ENCODE data around the gene C2.
A peak's percentile ranks its signal among the peaks of the same experiment; 100 is the strongest.
"Not testable (repeated sequence)": the region's sequence is repeated elsewhere in the genome, so short reads cannot be mapped to it uniquely, and the experiment has no call there.

Gene C2

DNA sequence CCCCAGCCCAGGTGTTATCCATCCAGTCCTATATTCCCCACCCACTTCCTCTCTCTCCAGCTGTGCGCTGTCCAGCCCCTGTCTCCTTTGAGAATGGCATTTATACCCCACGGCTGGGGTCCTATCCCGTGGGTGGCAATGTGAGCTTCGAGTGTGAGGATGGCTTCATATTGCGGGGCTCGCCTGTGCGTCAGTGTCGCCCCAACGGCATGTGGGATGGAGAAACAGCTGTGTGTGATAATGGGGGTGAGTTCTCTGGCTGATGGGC lies 1.1 kb downstream of the C2 start:
- no peak for DNase-seq

DNA sequence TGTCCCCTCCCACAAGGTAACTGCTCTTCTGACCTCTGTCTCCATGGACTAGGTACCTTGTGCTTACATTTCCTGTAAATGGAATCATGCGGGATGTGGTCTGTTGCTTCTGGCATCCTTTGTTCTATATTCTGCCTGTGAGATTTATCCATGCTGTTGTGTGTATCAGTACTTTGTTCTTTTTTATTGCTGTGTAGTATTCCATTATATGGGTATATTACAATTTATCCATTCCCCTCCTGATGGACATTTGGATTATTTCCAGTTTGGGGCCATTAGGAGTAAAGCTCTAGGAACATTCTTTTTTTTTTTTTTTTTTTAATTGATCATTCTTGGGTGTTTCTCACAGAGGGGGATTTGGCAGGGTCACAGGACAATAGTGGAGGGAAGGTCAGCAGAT lies 3.4 kb downstream of the C2 start:
- no peak for DNase-seq

DNA sequence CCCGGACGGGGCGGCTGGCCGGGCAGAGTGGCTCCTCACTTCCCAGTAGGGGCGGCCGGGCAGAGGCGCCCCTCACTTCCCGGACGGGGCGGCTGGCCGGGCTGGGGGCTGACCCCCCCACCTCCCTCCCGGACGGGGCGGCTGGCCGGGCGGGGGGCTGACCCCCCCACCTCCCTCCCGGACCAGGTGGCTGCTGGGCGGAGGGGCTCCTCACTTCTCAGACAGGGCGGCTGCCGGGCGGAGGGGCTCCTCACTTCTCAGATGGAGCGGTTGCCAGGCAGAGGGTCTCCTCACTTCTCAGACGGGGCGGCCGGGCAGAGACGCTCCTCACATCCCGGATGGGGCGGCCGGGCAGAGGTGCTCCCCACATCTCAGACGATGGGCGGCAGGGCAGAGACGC lies 4.6 kb downstream of the C2 start:
- DNase-seq: not testable (repeated sequence)

DNA sequence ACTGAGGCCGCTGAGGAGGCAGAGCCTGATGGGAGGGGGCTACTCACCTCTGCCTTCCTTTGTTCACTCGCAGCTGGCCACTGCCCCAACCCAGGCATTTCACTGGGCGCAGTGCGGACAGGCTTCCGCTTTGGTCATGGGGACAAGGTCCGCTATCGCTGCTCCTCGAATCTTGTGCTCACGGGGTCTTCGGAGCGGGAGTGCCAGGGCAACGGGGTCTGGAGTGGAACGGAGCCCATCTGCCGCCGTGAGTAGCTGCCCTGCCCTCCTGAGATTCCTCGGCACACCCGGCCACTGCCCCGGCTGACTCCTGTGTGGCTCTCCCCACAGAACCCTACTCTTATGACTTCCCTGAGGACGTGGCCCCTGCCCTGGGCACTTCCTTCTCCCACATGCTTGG lies 6.0 kb downstream of the C2 start:
- DNase-seq: no peak

DNA sequence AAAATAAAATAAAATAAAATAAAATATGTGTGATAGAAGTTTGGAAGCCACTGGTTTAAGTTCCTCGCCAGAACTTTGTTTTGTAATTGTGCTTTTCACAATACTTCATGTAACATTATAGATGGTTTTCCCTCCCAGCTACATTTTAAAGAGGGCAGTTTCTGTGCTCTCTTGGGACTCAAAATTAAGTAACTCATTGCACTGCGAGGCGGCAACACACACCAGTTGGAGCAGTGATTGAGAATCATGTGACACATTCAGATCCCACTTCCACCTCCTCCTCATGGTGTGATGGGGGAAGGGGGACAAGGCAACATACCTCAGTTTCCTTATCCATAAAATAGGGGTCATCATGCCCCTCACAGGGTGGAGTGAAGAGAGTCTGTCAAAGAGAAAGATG lies 7.5 kb downstream of the C2 start:
- no peak for DNase-seq

DNA sequence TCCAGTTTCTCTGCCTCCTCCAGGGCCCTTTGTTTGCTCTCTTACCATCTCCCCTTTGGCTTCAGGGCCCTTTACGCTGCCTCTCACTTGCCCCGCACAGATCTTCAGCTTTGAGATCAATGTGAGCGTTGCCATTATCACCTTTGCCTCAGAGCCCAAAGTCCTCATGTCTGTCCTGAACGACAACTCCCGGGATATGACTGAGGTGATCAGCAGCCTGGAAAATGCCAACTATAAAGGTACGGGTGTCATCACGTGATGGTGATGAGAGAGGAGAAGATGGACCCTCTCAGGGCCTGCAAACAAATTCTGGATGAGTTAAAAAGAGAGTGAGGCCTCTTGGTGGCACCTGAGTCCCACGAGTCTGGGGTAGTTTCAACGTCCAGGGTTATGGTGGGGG lies 8.3 kb downstream of the C2 start:
- DNase-seq: no peak

DNA sequence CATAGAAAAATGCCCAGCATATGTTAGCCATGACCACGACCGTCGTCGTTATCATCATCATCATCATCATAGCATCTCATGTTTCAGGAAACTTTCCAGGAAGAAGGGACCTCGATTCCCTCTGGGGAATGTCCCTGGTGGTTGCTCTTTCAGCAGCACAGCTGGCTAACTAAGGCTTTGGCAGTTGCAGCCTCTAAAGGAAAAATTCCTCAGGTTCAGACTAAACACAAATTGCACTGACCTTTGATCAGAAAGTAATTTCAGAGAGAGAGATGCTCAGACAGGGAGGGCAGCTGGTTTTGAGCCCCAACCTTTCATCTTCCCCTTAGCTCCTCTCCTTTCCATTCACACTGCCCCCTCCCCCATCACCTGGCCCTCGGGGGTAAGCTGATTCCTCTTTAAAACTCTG lies 12.7 kb downstream of the C2 start:
- no peak for DNase-seq

DNA sequence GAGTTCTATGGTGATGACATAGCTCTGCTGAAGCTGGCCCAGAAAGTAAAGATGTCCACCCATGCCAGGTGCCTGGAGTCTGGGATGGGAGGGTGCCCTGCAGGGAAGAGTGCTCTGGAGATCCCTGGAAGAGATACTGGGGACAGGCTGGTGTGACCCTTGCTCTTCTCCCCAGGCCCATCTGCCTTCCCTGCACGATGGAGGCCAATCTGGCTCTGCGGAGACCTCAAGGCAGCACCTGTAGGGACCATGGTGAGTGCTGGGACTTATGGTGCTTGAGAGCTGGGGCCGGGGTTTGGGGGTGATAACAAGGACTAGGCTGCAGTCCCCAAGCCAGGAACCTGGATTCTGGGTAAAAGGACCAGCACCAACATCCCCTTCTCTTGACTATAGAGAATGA lies 16.2 kb downstream of the C2 start:
- no peak for DNase-seq

DNA sequence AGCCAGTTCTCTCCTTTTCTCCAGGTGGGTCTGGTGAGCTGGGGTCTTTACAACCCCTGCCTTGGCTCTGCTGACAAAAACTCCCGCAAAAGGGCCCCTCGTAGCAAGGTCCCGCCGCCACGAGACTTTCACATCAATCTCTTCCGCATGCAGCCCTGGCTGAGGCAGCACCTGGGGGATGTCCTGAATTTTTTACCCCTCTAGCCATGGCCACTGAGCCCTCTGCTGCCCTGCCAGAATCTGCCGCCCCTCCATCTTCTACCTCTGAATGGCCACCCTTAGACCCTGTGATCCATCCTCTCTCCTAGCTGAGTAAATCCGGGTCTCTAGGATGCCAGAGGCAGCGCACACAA lies 17.6 kb downstream of the C2 start:
- DNase-seq: no peak

DNA sequence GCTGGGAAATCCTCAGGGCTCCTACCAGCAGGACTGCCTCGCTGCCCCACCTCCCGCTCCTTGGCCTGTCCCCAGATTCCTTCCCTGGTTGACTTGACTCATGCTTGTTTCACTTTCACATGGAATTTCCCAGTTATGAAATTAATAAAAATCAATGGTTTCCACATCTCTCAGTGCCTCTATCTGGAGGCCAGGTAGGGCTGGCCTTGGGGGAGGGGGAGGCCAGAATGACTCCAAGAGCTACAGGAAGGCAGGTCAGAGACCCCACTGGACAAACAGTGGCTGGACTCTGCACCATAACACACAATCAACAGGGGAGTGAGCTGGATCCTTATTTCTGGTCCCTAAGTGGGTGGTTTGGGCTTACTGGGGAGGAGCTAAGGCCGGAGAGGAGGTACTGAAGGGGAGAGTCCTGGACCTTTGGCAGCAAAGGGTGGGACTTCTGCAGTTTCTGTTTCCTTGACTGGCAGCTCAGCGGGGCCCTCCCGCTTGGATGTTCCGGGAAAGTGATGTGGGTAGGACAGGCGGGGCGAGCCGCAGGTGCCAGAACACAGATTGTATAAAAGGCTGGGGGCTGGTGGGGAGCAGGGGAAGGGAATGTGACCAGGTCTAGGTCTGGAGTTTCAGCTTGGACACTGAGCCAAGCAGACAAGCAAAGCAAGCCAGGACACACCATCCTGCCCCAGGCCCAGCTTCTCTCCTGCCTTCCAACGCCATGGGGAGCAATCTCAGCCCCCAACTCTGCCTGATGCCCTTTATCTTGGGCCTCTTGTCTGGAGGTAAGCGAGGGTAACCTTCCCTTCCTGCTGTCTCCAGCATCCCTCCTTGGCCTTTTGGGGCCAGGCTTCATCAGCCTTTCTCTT lies 18.2 kb downstream of the C2 start, which contains the start of gene CFB:
Gene CFB, plus strand, starts transcription at position 589 of the 863 bp plus-strand sequence. Its CDS starts 127 bp downstream, at position 716.
- no peak for DNase-seq

DNA sequence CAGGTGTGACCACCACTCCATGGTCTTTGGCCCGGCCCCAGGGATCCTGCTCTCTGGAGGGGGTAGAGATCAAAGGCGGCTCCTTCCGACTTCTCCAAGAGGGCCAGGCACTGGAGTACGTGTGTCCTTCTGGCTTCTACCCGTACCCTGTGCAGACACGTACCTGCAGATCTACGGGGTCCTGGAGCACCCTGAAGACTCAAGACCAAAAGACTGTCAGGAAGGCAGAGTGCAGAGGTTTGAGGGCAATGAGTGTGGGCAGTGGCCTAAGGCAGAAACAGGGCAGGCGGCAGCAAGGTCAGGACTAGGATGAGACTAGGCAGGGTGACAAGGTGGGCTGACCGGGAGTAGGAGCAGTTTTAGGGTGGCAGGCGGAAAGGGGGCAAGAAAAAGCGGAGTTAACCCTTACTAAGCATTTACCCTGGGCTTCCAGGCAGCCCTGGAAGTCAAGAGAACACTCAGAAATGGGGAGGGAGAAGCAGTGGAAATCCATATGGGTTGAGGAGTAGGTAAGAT lies 18.9 kb downstream of the C2 start:
- DNase-seq: no peak

DNA sequence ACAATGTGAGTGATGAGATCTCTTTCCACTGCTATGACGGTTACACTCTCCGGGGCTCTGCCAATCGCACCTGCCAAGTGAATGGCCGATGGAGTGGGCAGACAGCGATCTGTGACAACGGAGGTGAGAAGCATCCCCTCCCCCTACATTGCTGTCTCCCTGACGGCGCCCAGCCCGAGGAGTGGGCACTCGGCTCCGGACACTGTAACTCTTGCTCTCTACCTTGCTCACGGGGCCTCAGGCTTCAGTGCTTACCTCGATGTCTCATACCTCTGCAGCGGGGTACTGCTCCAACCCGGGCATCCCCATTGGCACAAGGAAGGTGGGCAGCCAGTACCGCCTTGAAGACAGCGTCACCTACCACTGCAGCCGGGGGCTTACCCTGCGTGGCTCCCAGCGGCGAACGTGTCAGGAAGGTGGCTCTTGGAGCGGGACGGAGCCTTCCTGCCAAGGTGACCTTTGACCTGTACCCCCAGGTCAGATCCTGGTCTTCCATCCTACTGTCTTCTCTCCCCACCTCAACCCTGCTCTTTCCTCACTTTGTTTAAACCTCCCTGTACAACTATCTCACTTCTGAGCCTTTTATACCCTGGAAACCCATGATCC lies 19.7 kb downstream of the C2 start:
- DNase-seq: no peak

DNA sequence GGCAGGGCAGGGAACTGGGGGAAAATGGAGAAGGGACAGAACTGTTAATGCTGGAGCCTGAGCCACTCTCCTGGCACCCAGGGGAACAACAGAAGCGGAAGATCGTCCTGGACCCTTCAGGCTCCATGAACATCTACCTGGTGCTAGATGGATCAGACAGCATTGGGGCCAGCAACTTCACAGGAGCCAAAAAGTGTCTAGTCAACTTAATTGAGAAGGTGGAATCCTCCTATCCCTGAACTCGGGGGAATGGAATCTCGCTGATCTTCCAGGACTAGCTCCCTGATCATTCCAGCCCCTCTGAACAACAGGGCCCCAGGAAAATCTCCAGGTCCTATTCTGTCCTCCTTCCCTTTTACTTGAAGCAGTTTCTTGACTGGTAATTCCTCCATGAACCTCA lies 20.3 kb downstream of the C2 start:
- no peak for DNase-seq

DNA sequence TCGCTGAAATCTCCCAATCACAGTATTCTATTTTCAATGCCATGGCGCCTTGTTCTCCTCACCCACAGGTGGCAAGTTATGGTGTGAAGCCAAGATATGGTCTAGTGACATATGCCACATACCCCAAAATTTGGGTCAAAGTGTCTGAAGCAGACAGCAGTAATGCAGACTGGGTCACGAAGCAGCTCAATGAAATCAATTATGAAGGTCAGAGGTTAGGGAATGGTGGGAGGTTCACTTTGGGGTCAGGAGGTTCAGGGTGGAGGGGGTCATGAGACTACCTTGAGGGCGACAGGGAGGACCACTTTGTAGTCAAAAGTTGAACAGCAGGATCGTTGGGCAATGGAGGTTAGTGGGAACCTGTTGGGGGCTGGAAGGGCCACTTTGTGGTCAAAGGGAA lies 20.8 kb downstream of the C2 start:
- DNase-seq: no peak

DNA sequence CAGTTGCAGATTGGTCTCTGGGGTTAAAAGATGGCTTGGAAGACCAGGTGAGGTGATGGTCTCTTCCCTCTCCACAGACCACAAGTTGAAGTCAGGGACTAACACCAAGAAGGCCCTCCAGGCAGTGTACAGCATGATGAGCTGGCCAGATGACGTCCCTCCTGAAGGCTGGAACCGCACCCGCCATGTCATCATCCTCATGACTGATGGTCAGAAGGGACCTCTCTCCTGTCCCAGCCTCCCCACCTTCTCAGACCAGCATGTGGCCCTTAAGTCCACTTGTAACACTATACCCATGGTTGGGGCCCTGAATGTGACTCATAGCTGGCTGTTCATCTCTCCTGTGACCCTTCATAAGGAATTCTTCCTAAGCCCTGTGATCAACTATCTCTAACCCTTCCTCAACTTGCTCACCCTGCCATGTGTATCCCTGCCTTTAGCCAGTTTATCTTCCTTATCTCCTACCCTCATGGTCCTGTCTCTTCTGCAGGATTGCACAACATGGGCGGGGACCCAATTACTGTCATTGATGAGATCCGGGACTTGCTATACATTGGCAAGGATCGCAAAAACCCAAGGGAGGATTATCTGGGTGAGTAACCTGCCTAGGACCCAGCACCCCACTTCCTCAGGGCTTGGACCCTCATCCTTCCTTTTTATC lies 21.4 kb downstream of the C2 start:
- no peak for DNase-seq

DNA sequence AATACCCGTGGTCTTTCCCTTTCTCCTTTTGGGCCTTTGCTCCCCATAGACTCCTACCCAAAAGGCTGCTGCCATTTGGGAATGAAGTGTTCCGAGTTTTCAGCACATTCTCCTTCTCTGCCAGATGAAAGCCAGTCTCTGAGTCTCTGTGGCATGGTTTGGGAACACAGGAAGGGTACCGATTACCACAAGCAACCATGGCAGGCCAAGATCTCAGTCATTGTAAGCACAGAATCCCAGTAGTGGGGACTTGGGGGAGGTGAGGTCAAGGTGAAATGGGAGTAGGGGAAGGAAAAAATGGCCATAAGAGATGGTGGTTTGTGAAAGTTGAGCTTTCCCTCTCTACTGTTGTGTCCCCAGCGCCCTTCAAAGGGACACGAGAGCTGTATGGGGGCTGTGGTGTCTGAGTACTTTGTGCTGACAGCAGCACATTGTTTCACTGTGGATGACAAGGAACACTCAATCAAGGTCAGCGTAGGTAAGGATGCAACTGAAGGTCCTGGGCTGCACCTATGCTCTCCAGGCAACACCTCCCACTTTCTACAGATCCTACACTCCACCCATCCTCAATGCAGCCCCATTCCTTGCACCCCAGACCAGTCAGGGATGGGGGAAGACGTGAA lies 22.5 kb downstream of the C2 start:
- no peak for DNase-seq

DNA sequence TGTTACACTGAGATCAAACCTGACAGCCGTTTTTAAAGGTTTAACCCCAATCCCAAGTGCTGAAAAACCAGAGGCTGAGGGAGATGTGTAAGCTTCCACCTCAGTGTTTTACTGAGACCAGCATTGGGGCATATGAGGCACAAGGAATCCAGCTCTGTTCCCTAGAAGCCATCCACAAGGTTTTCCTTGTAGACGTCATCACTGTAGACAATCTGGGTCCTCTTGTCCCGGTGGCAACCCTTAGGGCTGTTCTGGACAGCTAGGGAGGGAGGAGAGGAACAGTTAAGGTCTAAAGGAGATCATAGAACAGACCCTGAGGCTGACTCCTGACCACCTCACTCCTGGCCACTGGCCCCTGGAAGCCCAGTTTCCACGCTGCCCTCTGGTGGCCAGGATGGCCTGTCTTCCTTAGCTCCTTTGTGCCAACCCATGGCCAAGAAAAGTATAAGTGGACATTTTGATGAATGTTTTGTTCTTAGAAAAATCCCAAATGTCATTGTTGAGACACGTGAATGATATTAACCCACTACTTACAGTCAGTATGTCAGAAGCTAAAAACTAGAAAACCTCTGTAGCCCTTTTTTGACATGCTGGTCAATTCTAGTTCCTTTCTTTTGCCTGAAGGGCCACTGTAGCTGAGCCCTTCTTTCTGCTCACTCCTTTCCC lies 24.8 kb downstream of the C2 start:
- peak; percentile 29 for DNase-seq

DNA sequence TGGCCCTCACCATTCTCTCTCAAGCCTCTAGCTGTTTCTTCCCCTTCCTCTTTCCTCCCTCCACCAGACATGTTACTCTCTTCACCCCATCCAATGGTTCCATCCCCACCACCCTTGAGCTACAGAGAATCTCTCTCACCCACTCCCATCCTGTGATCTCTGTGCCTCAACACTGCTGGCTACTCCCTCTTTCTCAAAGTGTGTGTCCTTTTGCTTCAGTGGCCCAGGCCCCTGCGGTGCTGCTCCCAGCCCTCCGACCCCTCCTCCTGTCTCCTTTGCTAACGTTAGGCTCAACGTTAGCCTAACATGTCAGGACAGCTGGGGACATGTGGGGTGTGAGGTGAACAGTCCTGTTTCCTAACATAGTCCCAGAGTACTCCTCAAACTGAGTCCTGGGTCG lies 25.4 kb downstream of the C2 start:
- DNase-seq: no peak

DNA sequence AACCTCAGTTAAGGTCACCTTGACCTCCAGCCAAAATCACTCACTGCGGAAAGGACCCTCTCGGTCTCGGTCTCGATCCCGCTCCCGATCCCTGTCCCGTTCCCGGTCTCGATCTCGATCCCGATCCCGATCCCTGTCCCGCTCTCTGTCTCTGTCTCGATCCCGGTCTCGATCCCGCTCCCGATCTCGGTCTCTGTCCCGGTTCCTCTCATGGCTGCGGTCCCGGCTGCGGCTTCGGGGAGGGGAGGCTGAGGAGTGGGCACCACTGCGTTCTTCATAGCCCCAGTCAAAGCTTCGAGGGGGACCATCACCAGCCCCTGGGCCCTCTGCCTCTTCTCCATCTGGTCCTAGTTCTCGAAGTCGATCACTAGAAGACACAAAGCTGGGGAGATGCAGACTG lies 27.0 kb downstream of the C2 start:
- DNase-seq: no peak

DNA sequence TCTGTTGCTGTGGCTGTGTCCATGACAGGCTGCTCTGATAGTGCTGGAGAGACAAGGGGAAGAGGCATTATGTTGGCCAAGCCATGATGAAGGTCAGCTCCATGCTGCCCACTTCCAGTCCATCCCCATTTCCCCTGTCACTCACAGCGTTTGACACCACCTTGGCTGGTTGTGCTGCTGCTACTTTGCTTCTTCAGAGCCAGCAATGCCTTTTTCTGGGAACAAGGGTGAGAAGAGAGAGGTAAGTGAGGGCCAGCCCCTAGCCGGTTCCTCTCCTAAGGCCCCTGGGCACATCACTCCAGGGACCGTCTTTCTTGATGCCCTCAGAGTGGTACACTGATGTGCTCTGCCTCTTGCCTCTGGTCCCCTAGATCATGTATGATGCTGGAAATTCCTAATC lies 29.3 kb downstream of the C2 start:
- no peak for DNase-seq

DNA sequence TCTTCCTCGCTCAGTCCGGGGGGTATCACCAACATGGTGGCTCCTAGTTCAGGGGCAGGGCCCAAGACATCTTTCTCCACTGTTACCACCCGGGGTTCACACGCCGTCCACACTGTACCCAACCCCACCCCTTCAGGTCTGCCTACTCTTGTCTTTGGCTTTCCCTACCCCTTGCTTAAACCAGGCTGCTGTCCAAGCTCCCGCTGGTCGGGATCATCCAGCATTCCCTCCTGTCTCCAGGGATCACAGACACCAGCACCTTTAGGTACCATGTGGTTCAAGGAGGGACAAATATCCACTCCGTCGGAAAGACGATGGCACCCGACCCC lies 30.9 kb downstream of the C2 start:
- no peak for DNase-seq

DNA sequence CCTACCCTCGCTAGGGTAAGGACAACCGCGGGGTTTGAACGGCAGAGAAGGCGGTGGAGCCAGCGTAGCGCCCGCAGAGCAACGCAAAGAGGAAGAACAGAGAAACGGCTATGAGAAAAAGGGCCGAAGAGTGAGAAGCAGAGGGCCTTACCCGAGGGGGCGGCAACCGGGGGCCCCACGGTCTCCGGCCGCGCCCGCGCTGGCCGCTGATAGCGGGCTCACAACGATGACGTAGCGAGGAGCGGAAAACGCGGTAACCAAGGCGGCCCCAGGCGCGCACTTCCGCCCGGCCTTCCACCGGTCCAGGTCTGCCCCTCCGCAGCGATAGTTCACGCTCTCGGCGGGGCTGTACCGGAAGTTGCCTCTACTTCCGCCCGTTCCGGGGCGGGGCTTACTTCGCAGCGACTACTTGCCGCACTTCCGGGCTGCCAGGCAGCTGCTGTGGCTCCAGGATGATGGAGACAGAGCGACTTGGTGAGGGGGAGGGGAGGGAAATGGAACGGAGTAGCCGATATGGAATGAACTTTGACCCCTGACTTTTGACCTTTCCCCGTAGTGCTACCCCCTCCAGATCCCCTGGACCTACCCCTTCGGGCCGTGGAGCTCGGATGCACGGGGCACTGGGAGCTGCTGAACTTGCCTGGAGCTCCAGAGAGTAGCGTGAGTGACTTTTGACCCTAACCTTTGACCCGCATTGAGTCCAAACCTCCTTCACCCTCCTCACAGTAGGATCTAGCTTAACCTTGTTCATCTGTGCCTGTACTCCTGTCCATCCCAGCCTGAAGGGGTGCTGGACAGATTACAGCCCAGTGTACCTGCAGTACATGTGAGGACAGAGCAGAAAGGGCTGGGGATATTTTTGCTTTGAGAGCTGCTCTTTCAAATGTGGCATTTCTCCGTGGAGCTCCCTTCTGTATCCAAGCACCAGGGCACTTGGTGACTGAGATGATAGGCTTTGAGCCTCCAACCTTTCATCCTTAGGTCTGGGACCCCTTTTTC lies 31.5 kb downstream of the C2 start, which contains the start of the genes NELFE and SKIC2:
Gene NELFE, minus strand, starts transcription at position 231 of the 999 bp plus-strand sequence. CDS start 525 bp downstream, outside the sequence.
Gene SKIC2, plus strand, starts transcription at position 435 of the 999 bp plus-strand sequence. Its CDS starts 18 bp downstream, at position 453.
- DNase-seq: peak; percentile 99

Measured in midbrain (tissue), 1 donor.